OCI-LY1 (cell line): Measurements from ENCODE around the gene SLC31A1.

Experiments
- H2AFZ ChIP-seq: fragments of 200-600 bp; sonication (generic), shearing (Covaris generic); 2 replicates; pipeline ENCODE4 v1.6.0; 2014; ENCODE audit warnings: antibody characterized with exemption, mild to moderate bottlenecking, low read length
- H3F3A ChIP-seq: fragments of 200-600 bp; sonication (generic), shearing (Covaris generic); 2 replicates; pipeline ENCODE4 v1.6.0; 2014; ENCODE audit warnings: mild to moderate bottlenecking, antibody characterized with exemption, low read length, moderate library complexity; ENCODE audit not compliant: insufficient read depth
- H3K27ac ChIP-seq: fragments of 200-600 bp; sonication (generic); 2 replicates; pipeline ENCODE4 v1.5.1; 2014; ENCODE audit warnings: low read length, mixed run types, mild to moderate bottlenecking, low read depth; ENCODE audit not compliant: poor library complexity, severe bottlenecking
- H3K27me3 ChIP-seq: fragments of 200-600 bp; sonication (generic); 2 replicates; pipeline ENCODE4 v1.6.0; 2014; ENCODE audit warnings: antibody characterized with exemption, mild to moderate bottlenecking, low read length, moderate library complexity; ENCODE audit not compliant: insufficient read depth
- H3K36me3 ChIP-seq: fragments of 200-600 bp; sonication (generic); 2 replicates; pipeline ENCODE4 v1.6.1; 2014; ENCODE audit warnings: mild to moderate bottlenecking, antibody characterized with exemption, low read length, moderate library complexity, mixed read lengths; ENCODE audit not compliant: insufficient read depth
- H3K4me1 ChIP-seq: fragments of 200-600 bp; sonication (generic); 2 replicates; pipeline ENCODE4 v1.5.1; 2014; ENCODE audit warnings: mild to moderate bottlenecking, low read length, moderate library complexity; ENCODE audit not compliant: insufficient read depth, severe bottlenecking
- H3K4me2 ChIP-seq: fragments of 200-600 bp; sonication (generic), shearing (Covaris generic); 2 replicates; pipeline ENCODE4 v1.6.1; 2014; ENCODE audit warnings: low read length
- H3K4me3 ChIP-seq: fragments of 200-600 bp; sonication (generic); 2 replicates; pipeline ENCODE4 v1.5.1; 2014; ENCODE audit warnings: low read length, low read depth, mild to moderate bottlenecking, mixed read lengths; ENCODE audit not compliant: poor library complexity, severe bottlenecking
- H3K79me2 ChIP-seq: fragments of 200-600 bp; shearing (Covaris generic); 2 replicates; pipeline ENCODE4 v1.6.1; 2016; ENCODE audit warnings: mixed run types, low read length, mixed read lengths; ENCODE audit not compliant: insufficient read depth
- H3K9ac ChIP-seq: fragments of 200-600 bp; sonication (generic), shearing (Covaris generic); 2 replicates; pipeline ENCODE4 v1.6.1; 2014; ENCODE audit warnings: mild to moderate bottlenecking, low read length, mixed read lengths
- H3K9me2 ChIP-seq: fragments of 200-600 bp; sonication (generic), shearing (Covaris generic); 2 replicates; pipeline ENCODE4 v1.6.1; 2014; ENCODE audit warnings: low read depth, mild to moderate bottlenecking, low read length, mixed read lengths
- H3K9me3 ChIP-seq: fragments of 200-600 bp; shearing (Covaris generic); 2 replicates; pipeline ENCODE4 v1.6.1; 2014; ENCODE audit warnings: low read length, mixed read lengths
- H4K20me1 ChIP-seq: fragments of 200-600 bp; sonication (generic), shearing (Covaris generic); 2 replicates; pipeline ENCODE4 v1.6.0; 2016; ENCODE audit warnings: mild to moderate bottlenecking, low read length; ENCODE audit not compliant: insufficient read depth
- EZH2 ChIP-seq: fragments of 200-600 bp; sonication (generic), shearing (Covaris generic); IDR thresholded peaks from 2 replicates; pipeline ENCODE4 v1.8.0; 2017; ENCODE audit warnings: borderline replicate concordance, mixed run types, mild to moderate bottlenecking, antibody characterized with exemption, low read length, moderate library complexity, mixed read lengths
- TF ChIP-seq, protein P1 (sequence below): fragments of 200-600 bp; sonication (generic), shearing (Covaris generic); IDR thresholded peaks from 2 replicates; pipeline ENCODE4 v1.5.1; 2017; ENCODE audit warnings: mild to moderate bottlenecking, antibody characterized with exemption, low read length, moderate library complexity, mixed read lengths

Gene SLC31A1

DNA sequence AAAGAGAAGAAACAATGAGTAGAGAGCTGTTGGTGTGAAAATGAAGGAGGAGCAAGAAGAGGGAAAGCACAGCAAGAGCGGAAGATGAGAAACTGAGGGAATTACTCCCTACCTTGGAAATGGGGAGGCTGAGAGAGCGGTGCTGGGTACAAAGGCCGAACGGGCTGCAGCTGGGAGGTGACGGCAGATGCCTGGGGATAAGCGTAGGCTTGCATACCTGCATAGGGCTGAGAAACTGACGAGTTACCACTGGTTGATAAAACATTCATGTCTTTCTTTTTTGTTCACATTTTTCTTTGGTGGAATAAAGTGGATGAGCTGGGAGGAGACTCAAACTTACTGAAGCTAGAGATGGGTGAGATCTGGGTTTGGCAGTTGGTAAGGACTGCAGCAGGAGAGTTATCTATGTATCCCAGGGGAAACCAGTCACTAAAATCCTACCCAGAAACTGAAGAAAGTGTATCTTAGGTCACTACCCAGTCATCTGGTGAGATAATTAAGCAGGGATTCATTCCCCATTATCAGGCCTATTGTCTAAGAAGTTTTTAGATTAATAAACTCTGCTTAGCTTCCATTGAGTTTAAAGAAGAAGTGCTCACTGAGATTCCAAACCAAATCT, 35.1 kb upstream of the SLC31A1 start:
- no peak for TF ChIP-seq EZH2
- TF ChIP-seq, protein P1, sequence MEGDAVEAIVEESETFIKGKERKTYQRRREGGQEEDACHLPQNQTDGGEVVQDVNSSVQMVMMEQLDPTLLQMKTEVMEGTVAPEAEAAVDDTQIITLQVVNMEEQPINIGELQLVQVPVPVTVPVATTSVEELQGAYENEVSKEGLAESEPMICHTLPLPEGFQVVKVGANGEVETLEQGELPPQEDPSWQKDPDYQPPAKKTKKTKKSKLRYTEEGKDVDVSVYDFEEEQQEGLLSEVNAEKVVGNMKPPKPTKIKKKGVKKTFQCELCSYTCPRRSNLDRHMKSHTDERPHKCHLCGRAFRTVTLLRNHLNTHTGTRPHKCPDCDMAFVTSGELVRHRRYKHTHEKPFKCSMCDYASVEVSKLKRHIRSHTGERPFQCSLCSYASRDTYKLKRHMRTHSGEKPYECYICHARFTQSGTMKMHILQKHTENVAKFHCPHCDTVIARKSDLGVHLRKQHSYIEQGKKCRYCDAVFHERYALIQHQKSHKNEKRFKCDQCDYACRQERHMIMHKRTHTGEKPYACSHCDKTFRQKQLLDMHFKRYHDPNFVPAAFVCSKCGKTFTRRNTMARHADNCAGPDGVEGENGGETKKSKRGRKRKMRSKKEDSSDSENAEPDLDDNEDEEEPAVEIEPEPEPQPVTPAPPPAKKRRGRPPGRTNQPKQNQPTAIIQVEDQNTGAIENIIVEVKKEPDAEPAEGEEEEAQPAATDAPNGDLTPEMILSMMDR: no peak
- no peak overlapping the region for H3K4me3 ChIP-seq
- no peak overlapping the region for H3K4me2 ChIP-seq
- no peaks in the 10 kb centered on the region for H3F3A ChIP-seq
- no peaks in the 10 kb centered on the region for H4K20me1 ChIP-seq
- no peaks in the 10 kb centered on the region for H3K9me3 ChIP-seq
- H3K4me1 ChIP-seq: no peaks in the 10 kb centered on the region
- H3K79me2 ChIP-seq: no peaks in the 10 kb centered on the region
- H3K27ac ChIP-seq: no peak overlapping the region
- H3K36me3 ChIP-seq: peaks cover 92% of the 10 kb centered on the region
- no peaks in the 10 kb centered on the region for H3K27me3 ChIP-seq
- no peak overlapping the region for H2AFZ ChIP-seq
- no peaks in the 10 kb centered on the region for H3K9me2 ChIP-seq
- H3K9ac ChIP-seq: no peak overlapping the region

DNA sequence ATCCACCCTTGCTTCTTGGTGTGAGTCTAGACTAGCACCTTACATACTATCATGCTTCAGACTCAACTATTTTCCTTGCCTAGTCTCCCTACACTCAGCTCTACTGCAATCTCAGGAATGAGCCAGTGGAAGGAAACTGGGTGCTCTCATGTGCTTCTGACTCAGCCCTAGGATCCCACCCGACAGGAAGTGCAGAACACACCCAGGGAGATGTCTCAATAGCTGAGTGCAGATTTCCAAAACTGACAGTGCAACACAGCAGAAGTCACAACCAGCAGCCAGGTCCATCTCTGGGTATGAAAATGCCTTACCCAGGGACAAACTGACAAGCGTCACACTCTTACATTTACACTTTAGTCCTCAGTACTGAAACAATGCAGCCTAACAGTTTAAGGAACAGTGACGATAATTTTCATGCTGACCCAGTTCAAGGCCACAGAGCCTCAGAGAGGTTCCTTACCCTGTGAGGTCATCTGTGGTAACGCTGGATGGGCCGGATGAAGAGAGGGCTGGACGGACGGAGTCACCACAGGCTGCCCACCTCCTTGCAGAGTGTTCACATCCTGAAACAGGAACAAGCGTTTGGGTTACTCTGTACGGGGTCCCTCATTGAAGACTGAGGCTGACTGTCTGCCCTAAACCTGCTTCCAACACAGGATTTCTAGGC, 33.3 kb upstream of the SLC31A1 start:
- no peak overlapping the region for H3K4me2 ChIP-seq
- H3K4me1 ChIP-seq: no peaks in the 10 kb centered on the region
- H3K27me3 ChIP-seq: no peaks in the 10 kb centered on the region
- H3K9me3 ChIP-seq: no peaks in the 10 kb centered on the region
- H3K9ac ChIP-seq: no peak overlapping the region
- H3F3A ChIP-seq: no peaks in the 10 kb centered on the region
- H3K27ac ChIP-seq: no peak overlapping the region
- H3K4me3 ChIP-seq: no peak overlapping the region
- TF ChIP-seq, protein P1: no peak
- no peak for TF ChIP-seq EZH2
- H2AFZ ChIP-seq: no peak overlapping the region
- no peaks in the 10 kb centered on the region for H3K9me2 ChIP-seq
- no peaks in the 10 kb centered on the region for H3K79me2 ChIP-seq
- H4K20me1 ChIP-seq: no peaks in the 10 kb centered on the region
- peaks cover 90% of the 10 kb centered on the region for H3K36me3 ChIP-seq

DNA sequence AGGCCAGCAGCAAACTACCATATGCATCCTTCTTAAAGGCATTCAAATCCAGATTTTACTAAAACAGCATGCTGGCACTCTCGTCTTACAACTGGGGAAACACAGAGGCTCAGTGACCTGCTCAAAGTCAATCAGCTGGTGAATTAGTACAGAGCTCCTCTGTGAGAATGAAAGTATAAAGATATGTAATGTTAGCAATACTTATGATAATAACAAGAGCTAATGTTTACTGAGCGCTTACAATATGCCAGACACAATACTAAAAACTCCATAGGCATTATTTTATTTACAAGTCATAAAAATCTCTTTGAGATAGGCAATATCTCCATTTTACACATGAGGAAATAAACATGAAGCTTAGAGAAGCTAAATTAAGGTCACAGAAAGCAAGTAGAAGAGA, 28.9 kb upstream of the SLC31A1 start:
- Histone ChIP-seq H3K9ac (no peak overlapping the region), H3K4me2 (no peak overlapping the region), H2AFZ (no peak overlapping the region), H3K27ac (no peak overlapping the region), H3K4me1 (no peaks in the 10 kb centered on the region), H3K79me2 (no peaks in the 10 kb centered on the region), H3K9me2 (no peaks in the 10 kb centered on the region), H3K27me3 (no peaks in the 10 kb centered on the region), H3K4me3 (no peak overlapping the region), H3F3A (no peaks in the 10 kb centered on the region), H3K9me3 (no peaks in the 10 kb centered on the region), H4K20me1 (no peaks in the 10 kb centered on the region), H3K36me3 (peaks cover 79% of the 10 kb centered on the region)
- TF ChIP-seq, protein P1: no peak
- no peak for TF ChIP-seq EZH2
